IMR-90 (cell line): ENCODE data around the gene VSIR.

Experiments
- BHLHE40 ChIP-seq: fragments of 150-350 bp; IDR thresholded peaks from 2 replicates; pipeline ENCODE4 v1.6.1; 2016; ENCODE audit warnings: mild to moderate bottlenecking, low read depth, low read length
- CEBPB ChIP-seq: IDR thresholded peaks from 2 replicates; pipeline ENCODE4 v1.6.1; 2012; ENCODE audit warnings: low read depth, low read length, improper control_type of control experiment
- CHD1 ChIP-seq: IDR thresholded peaks from 2 replicates; pipeline ENCODE4 v1.6.1; 2012; ENCODE audit warnings: low read depth, low read length, improper control_type of control experiment
- CTCF ChIP-seq: conservative IDR thresholded peaks from 2 replicates; pipeline ENCODE4 v1.5.1; 2012; ENCODE audit warnings: mild to moderate bottlenecking, low read depth, low read length, improper control_type of control experiment
- FOS ChIP-seq: fragments of 150-350 bp; IDR thresholded peaks from 2 replicates; pipeline ENCODE4 v1.6.1; 2016; ENCODE audit warnings: low read depth, low read length
- MAFK ChIP-seq: IDR thresholded peaks from 2 replicates; pipeline ENCODE4 v1.6.1; 2012; ENCODE audit warnings: low read depth, low read length, improper control_type of control experiment
- MAZ ChIP-seq: IDR thresholded peaks from 2 replicates; pipeline ENCODE4 v1.6.1; 2012; ENCODE audit warnings: low read depth, mild to moderate bottlenecking, low read length, improper control_type of control experiment, moderate library complexity, borderline replicate concordance
- MXI1 ChIP-seq: IDR thresholded peaks from 2 replicates; pipeline ENCODE4 v1.6.1; 2012; ENCODE audit warnings: low read depth, mild to moderate bottlenecking, low read length, moderate library complexity, borderline replicate concordance
- NFE2L2 ChIP-seq: fragments of 150-350 bp; IDR thresholded peaks from 2 replicates; pipeline ENCODE4 v1.6.1; 2016; ENCODE audit warnings: low read depth, mild to moderate bottlenecking, low read length
- POLR2A ChIP-seq: IDR thresholded peaks from 2 replicates; pipeline ENCODE4 v1.6.1; 2012; ENCODE audit warnings: mild to moderate bottlenecking, low read depth, low read length
- RAD21 ChIP-seq: IDR thresholded peaks from 2 replicates; pipeline ENCODE4 v1.6.1; 2012; ENCODE audit warnings: low read length, improper control_type of control experiment
- RFX5 ChIP-seq: IDR thresholded peaks from 2 replicates; pipeline ENCODE4 v1.8.0; 2012; ENCODE audit warnings: low read depth, mild to moderate bottlenecking, low read length, moderate library complexity
- SMC3 ChIP-seq: fragments of 150-350 bp; IDR thresholded peaks from 2 replicates; pipeline ENCODE4 v1.6.1; 2016; ENCODE audit warnings: low read depth, mild to moderate bottlenecking, antibody characterized with exemption, low read length, moderate library complexity
- USF2 ChIP-seq: fragments of 150-350 bp; IDR thresholded peaks from 2 replicates; pipeline ENCODE4 v1.6.1; 2017; ENCODE audit warnings: mild to moderate bottlenecking, antibody characterized with exemption, low read length, low read depth

- TF ChIP-seq CTCF (no peak), POLR2A (no peak), MXI1 (no peak), BHLHE40 (no peak), FOS (no peak), CEBPB (no peak), NFE2L2 (no peak), MAZ (no peak), CHD1 (no peak), RAD21 (no peak), USF2 (no peak), MAFK (no peak), RFX5 (no peak), SMC3 (no peak)
These were observed 36.9 kb upstream of the VSIR start for GRCh38 chr10:71810048-71810750.
